NCI-H345 treated with DMSO at 0.1 percent for 48 hours (cell line): ENCODE data around the gene PLEKHG1.

Experiments used
- DNase-seq: peaks from one replicate; lab custom pipeline; 2025; ENCODE audit not compliant: unreplicated experiment; lab: John Stamatoyannopoulos, UW

PLEKHG1 gene

GRCh38 chr6:150588888-150589499 lies 10.7 kb upstream of the PLEKHG1 start:
- DNase-seq, result peak; percentile 89

GRCh38 chr6:150589852-150590251 lies 9.8 kb upstream of the PLEKHG1 start:
- DNase-seq, result no peak

- no peak for DNase-seq
Observed at GRCh38 chr6:150590446-150590845, 9.2 kb upstream of the PLEKHG1 start.

DNA sequence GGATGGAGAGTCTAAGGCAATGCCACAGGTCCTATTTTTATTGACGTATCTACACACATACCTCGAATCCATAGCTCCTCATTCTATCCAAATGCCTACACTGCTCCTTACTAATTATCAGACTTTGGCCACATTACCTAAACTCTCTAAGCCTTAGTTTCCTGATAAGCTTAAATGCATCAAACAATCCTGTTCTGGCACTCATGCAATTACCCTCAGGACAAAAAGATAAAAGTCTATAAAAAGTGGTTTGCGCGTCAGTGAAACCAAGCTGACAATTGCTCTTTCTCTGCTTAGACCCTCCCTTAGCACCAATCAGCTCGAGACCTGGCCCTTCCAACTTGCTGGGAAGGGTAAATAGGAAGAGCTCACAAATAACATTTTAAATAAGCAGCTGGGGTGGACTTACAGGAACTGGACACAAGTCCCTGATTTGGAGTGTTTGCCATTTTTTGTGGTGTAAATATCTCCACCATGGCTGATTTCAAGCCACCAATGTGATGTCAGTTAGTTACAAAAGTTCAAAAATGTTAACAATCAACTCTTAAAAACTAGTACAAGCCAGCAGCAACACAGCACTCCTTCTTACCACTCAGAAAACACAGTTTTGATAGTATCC lies 7.2 kb upstream of the PLEKHG1 start:
- DNase-seq, result no peak

DNA sequence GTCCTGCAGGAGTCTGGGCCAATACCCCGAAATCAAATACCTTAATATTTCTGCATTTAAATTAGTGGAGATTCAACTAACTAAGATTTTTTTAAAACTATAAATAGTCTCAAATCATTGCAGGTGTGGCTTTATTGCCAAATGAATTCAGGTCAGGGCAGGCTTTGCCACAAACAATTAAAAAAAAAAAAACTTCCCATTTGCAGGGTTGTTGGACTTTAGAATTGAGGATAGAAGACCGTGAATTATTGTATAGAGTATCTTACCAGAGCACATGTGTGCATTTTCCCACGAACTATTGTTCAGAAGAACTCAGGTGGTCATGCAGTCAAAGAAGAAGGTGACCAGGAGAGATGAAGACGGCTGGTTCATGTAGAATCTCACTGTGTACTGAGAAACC lies 6.6 kb upstream of the PLEKHG1 start:
- DNase-seq, result no peak

GRCh38 chr6:150596439-150596838 lies 3.2 kb upstream of the PLEKHG1 start:
- DNase-seq, result no peak

- DNase-seq, result no peak
Observed at GRCh38 chr6:150598401-150598800, 1.3 kb upstream of the PLEKHG1 start.

DNA sequence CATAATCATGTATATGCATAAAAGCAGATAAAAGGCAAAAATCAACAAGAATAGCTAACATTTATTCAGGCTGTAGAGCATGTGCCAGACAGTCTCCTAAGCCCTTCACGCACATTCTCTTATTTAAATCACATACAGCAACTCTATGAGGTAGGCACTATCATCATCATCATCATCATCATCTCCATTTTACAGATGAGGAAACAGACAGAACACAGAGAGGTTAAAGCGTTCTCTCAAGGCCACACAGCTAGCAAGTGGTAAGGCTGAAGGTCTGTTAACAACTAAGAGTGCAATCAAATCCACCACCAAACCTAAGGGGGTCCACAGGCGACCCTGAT lies 857 bp upstream of the PLEKHG1 start:
- no peak for DNase-seq

GRCh38 chr6:150600010-150600300 lies 270 bp downstream of the PLEKHG1 start:
- DNase-seq, result no peak

- DNase-seq, result peak; percentile 87
Observed at GRCh38 chr6:150600301-150601017, 774 bp downstream of the PLEKHG1 start.

- DNase-seq, result no peak
Observed at GRCh38 chr6:150601439-150601838, 1.8 kb downstream of the PLEKHG1 start.

DNA sequence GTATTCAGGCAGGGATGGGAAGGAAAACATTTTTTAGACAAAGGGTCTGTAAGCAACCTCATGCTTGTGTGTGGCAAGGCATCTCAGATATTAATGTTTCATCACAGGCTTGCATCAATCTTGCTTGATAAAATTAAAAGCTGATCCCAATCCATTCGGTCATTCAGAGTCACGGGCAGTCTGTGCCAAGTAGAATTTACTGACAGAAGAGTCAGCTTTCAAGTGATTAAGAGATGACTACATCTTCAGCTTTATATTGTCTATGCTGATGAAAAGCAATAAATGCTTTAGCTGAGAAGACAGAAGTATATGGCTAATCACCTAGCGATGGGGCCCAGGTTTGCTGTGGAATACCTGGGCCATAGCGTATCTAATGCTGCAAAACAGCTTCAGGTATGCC lies 3.5 kb downstream of the PLEKHG1 start:
- DNase-seq, result no peak

DNA sequence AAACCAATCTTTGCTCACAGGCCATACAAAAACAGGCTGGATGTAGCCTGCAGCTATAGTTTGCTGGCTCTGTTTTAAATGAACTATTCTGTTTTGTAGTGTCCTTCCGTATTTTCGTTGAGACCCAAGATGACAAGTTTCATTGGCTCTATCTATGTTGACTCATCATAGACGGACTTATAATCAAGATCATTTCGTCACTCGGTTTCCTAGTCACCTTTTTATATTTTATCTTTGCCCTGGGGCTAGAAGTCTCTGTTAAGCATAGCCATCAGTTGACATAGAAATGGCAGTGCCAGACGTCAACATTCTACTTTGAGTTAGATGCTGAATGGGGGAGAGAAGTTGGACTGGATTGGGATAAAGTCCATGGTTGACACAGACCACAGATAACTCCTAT lies 4.8 kb downstream of the PLEKHG1 start:
- no peak for DNase-seq

DNA sequence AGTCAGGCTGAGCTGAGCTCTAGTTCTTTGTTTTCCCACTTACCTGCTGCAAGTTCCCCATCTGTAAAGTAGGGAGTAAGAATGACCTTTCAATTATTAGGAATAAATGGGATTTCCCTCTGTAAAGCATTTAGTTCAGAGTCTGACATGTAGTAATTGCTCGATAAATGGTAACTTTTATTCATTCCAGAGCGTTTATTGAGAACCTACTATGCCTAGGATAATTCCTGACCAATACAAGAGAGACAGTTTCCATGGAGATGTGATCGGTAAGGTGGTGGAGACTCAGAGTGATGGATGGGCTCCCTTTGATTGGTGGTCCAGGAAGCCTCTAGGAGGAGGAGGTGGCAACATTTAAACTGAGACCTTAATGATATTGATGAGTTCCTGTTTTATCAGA lies 5.6 kb downstream of the PLEKHG1 start:
- DNase-seq, result no peak

DNA sequence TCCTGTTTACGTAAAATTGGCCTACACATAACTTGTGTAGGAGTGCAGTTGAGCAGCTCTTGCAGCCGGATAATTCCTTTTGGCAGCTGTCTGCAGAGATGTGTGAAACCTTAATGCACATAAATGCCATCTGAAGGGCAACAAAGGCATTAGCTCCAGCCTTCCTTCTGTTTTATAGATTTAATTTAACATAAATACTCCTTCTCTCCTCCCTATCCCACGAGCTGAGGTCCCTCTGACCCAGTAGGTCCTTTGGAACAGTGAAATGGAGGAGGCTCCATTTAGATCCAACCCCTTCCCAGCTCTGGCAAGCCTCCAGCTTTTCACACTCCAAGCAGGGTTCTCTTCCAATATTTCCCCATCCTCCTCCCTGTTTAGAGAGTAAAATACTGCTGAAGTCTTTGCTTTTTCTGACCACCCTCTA lies 6.5 kb downstream of the PLEKHG1 start:
- no peak for DNase-seq

DNA sequence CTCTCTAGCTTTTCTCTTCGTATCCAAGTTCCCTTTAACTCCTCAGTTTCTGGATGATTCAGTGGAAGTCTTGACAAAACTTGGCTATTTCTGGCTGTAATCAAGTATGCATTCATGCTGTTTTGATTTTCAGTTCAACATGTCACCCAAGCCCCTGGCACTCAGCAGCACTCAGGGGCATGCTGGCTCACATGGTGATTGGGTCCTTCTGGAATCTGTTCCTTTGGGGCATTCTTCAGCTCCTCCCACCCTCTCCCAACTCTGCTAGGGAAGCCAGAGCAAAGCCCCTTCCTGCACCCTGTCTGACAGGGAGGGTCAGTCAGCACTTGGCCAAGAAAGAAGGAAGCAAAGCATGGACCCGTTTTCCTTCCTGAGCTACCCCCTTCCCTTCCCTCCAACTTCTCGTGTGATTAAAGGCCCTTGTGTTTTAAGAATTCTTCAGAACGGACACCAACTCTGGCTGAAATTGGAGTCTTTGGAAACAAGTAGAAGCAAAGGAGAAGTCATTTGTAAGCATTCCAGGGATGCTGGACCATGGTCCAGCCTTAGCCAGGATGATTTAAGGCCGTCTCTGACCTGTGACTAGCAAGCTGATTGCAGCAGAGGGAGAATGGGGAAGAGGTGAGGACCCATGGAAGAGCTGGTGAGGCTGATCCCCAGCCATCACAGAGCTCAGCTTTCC lies 7.1 kb downstream of the PLEKHG1 start:
- no peak for DNase-seq

DNA sequence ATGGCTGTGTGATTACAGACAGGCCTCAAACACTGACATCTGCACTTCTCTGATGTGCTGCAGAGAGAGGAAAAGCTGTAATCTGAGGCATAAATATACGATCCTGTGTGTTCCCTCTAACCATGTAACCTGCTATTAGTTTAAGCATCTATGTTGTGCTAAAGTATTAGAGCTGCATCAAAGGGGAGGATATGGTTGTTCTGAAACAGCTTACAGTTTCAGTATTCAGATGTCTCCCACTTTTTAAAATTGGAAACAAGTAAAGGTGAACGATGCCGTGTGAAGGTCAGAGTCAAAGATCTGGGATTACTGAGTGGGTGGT lies 7.6 kb downstream of the PLEKHG1 start:
- no peak for DNase-seq

DNA sequence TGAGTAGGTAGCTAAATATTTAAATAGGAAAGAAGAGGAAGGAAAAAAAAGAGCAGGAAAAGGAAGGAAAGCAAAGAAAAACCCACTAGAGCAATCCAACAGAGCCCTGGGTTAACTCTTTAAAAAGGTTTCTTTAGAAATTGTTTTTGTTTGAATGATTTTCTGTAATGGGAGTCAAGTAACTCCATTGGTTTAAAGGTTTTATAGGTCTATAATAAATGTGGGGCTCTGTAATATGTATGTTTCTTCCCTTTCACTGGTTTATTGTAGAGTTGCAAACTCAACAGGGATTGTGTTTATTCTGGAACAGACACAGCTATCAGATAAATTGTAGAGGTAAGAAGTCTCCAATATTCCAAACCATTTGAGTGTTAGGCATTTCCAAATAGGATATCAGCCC lies 10.9 kb downstream of the PLEKHG1 start:
- DNase-seq, result no peak

DNA sequence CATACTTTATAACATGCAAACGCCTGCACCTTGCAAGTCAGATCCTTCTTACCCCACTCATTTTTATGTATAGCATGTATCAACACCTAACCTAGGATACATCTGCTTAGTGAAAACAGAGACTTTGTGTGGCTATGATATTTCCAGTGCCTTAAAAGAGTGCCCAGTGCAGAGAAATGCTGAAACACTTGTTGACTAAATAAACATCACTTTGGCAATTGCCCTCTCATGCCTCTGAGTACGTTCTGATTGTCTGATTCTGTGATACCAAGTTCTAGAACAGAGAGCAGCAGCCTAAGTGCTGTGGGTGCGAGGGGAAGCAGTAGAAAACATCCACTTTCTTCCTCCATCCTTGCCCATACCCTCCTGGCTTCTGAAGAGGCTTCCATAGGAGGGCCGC lies 13.6 kb downstream of the PLEKHG1 start:
- no peak for DNase-seq

DNA sequence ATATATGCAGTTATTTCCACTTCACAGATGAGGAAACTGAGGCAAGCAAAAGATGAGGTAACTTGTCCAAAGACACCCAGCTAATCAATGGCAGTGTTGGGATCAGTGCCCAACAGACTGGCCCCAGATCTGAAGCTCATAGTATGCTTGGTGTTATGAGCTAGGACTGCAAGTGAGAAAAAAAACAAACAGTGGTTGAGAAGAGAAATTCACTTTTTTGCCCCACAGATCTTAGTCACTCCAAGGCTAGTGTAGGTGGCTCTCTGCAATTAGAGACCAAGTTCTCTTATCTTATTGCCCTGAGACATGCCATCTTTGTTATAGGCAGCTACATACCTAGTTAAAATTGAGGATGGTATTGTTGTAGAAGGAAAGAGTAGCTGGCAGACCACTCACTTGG lies 16.3 kb downstream of the PLEKHG1 start:
- no peak for DNase-seq

GRCh38 chr6:150616586-150616985 lies 16.9 kb downstream of the PLEKHG1 start:
- no peak for DNase-seq

DNA sequence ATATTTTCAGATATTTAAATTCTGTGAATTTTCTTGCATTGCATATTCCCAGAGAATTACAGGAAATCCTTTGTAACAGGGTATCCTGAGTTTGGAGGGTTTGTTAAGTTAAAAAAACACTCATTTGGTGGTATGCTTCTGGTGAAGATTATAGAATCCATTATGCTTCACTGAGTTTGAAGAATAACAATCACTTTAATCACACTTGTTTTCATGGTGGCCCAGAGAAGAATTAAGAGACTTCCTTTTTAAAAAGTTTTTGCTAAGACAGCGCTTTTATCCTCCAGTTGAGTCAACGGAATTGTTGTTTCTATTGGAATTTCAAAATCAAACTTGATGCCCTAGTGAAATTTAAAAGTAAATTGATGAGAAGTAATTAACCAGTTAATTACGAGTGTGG lies 17.4 kb downstream of the PLEKHG1 start:
- no peak for DNase-seq
